ENCODE measurements around the gene GABBR2. TPM values are rescaled to one million over a fixed set of nuclear protein-coding genes. Genes with fewer than 3 reads are reported as not detected.

The GABBR2 gene
- total and polyA plus RNA-seq, 9 of the 15 experiments (the other 6 are each of a cell fraction or from before 2014, with no cell fraction given), result 0.15 to 1.9 (median 0.32) TPM

GRCh38 chr9:98570055-98570454 lies 138.7 kb downstream of the GABBR2 start:
- Histone ChIP-seq H3K4me3 (no peak overlapping the region), H3K27me3 (ENCODE audit: control insufficient read depth in 2 of 2, insufficient read depth in 2 of 2, low read length in 2 of 2) (no peaks in the 10 kb centered on the region), H3K9me3 (replicated peaks; ENCODE audit: control insufficient read depth, insufficient read depth, low read depth, low read length) (no peaks in the 10 kb centered on the region; the same call in 1 of the 2 replicates), H3K27ac (ENCODE audit: extremely low read depth, low read depth, low read length) (no peak overlapping the region), H3K79me2 (ENCODE audit: control insufficient read depth, insufficient read depth, low read length) (no peaks in the 10 kb centered on the region), H2AFZ (ENCODE audit: low read depth, low read length) (no peak overlapping the region; the same call in 1 of the 2 replicates), H3K36me3 (ENCODE audit: control insufficient read depth, insufficient read depth, low read length) (no peaks in the 10 kb centered on the region), H3K9me1 (ENCODE audit: control insufficient read depth, insufficient read depth, low read length) (no peaks in the 10 kb centered on the region), H3K9ac (ENCODE audit: insufficient read depth in 1 of 2, low read depth in 2 of 2, low read length in 2 of 2) (no peak overlapping the region), H3K4me2 (ENCODE audit: insufficient read depth, low read length) (no peak overlapping the region), H3K4me1 (replicated peaks in 1 of 2; ENCODE audit: control insufficient read depth in 2 of 2, insufficient read depth in 2 of 2, low read length in 2 of 2) (peaks cover 7% of the 10 kb centered on the region in 2 experiments), H4K20me1 (replicated peaks; ENCODE audit: control insufficient read depth, insufficient read depth, low read length) (no peaks in the 10 kb centered on the region)
- CTCF ChIA-PET (ENCODE audit: low intra/inter-chr PET ratio), result no interaction called here
- TF ChIP-seq PML (IDR thresholded peaks at IDR 0.05; ENCODE audit: low read length), result no peak
- TF ChIP-seq, protein P1, sequence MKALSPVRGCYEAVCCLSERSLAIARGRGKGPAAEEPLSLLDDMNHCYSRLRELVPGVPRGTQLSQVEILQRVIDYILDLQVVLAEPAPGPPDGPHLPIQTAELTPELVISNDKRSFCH (CRISPR knock-in tag; IDR thresholded peaks at IDR 0.05), result no peak
- TF ChIP-seq, protein P1 (tag; IDR thresholded peaks at IDR 0.05), result no peak
- TF ChIP-seq ZC3H11A (IDR thresholded peaks at IDR 0.05; ENCODE audit: low read depth, low read length), result no peak
- 71% methylated on average over 9 of the region's 9 CpGs for WGBS (ENCODE audit: insufficient coverage, low coverage, missing lambda C conversion rate)
- no TSS peak for BruUV-seq (replicated peaks)
- intact Hi-C loops (cut with micrococcal nuclease) (loop anchor here (10.0 kb wide), 1 partner anchor 255 kb away; no protein-coding TSS in a partner anchor), in situ Hi-C loops (cut with MboI) (no loop called here)
- DNase-seq (ENCODE audit: extremely low read depth in 1 of 4, low spot score in 3 of 4) (no peak), FAIRE-seq (no peak), ATAC-seq (no peak)
- POLR2A ChIA-PET, result interaction anchor here (0.7 to 1.0 kb wide), 2 partner anchors 23 to 25 kb away, joined by 3 to 4 read pairs; no protein-coding TSS in a partner anchor

GRCh38 chr9:98569491-98569890 lies 139.2 kb downstream of the GABBR2 start:
- ChIA-PET POLR2A (interaction anchor here (1.2 kb wide), 1 partner anchor 17 kb away, joined by 3 read pairs; no protein-coding TSS in a partner anchor), CTCF (ENCODE audit: low intra/inter-chr PET ratio) (no interaction called here)
- no peak for DNase-seq (ENCODE audit: extremely low read depth in 1 of 4, low spot score in 3 of 4)
- in situ Hi-C loops (cut with MboI) (no loop called here), intact Hi-C loops (cut with micrococcal nuclease) (no loop called here)
- no peaks in the 10 kb centered on the region for H3K79me2 ChIP-seq (ENCODE audit: control insufficient read depth, insufficient read depth, low read length)
- no peaks in the 10 kb centered on the region for H3K27me3 ChIP-seq (ENCODE audit: control insufficient read depth in 2 of 2, insufficient read depth in 2 of 2, low read length in 2 of 2)
- H3K4me2 ChIP-seq (ENCODE audit: insufficient read depth, low read length), result no peak overlapping the region
- no peak overlapping the region for H2AFZ ChIP-seq (ENCODE audit: low read depth, low read length)
- ATAC-seq, result no peak
- H3K9me1 ChIP-seq (ENCODE audit: control insufficient read depth, insufficient read depth, low read length), result no peaks in the 10 kb centered on the region
- peaks cover 1 to 7% of the 10 kb centered on the region in 2 experiments; a peak in 4 of 5 replicates for H3K4me1 ChIP-seq (replicated peaks in 1 of 2; ENCODE audit: control insufficient read depth in 2 of 2, insufficient read depth in 2 of 2, low read length in 2 of 2)
- no peaks in the 10 kb centered on the region for H3K36me3 ChIP-seq (ENCODE audit: control insufficient read depth, insufficient read depth, low read length)
- BruUV-seq (replicated peaks), result no TSS peak
- no peak for FAIRE-seq
- no peaks in the 10 kb centered on the region; the same call in 1 of the 2 replicates for H3K9me3 ChIP-seq (replicated peaks; ENCODE audit: control insufficient read depth, insufficient read depth, low read depth, low read length)
- 53% methylated on average over 4 of the region's 4 CpGs for WGBS (ENCODE audit: insufficient coverage, low coverage, missing lambda C conversion rate)
- no peaks in the 10 kb centered on the region for H4K20me1 ChIP-seq (replicated peaks; ENCODE audit: control insufficient read depth, insufficient read depth, low read length)
- no peak overlapping the region for H3K27ac ChIP-seq (ENCODE audit: extremely low read depth, low read depth, low read length)
- no peak overlapping the region for H3K9ac ChIP-seq (ENCODE audit: insufficient read depth in 1 of 2, low read depth in 2 of 2, low read length in 2 of 2)
- H3K4me3 ChIP-seq, result no peak overlapping the region
- TF ChIP-seq SNRNP70 (optimal IDR thresholded peaks at IDR 0.05; ENCODE audit: low read depth, low read length), result no peak
- no peak for TF ChIP-seq NEUROD1 (IDR thresholded peaks at IDR 0.05; ENCODE audit: borderline replicate concordance, low read depth, low read length, partially characterized antibody)
- TF ChIP-seq OTX1 (CRISPR knock-in tag; IDR thresholded peaks at IDR 0.05), result no peak
- no peak for TF ChIP-seq CCNT2 (IDR thresholded peaks at IDR 0.05; ENCODE audit: borderline replicate concordance, extremely low read depth, insufficient read length, low read depth, low read length)
- no peak for TF ChIP-seq LARP7 (IDR thresholded peaks at IDR 0.05)
- TF ChIP-seq ZNF124 (CRISPR knock-in tag; IDR thresholded peaks at IDR 0.05), result no peak
- TF ChIP-seq, protein P2, sequence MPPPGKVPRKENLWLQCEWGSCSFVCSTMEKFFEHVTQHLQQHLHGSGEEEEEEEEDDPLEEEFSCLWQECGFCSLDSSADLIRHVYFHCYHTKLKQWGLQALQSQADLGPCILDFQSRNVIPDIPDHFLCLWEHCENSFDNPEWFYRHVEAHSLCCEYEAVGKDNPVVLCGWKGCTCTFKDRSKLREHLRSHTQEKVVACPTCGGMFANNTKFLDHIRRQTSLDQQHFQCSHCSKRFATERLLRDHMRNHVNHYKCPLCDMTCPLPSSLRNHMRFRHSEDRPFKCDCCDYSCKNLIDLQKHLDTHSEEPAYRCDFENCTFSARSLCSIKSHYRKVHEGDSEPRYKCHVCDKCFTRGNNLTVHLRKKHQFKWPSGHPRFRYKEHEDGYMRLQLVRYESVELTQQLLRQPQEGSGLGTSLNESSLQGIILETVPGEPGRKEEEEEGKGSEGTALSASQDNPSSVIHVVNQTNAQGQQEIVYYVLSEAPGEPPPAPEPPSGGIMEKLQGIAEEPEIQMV (tag; conservative IDR thresholded peaks at IDR 0.05; ENCODE audit: low read depth), result no peak
- no peak for TF ChIP-seq ZNF699 (CRISPR knock-in tag; IDR thresholded peaks at IDR 0.05; ENCODE audit: insufficient replicate concordance)
- TF ChIP-seq TRIM28 (IDR thresholded peaks at IDR 0.05), result no peak
- TF ChIP-seq, protein P3, sequence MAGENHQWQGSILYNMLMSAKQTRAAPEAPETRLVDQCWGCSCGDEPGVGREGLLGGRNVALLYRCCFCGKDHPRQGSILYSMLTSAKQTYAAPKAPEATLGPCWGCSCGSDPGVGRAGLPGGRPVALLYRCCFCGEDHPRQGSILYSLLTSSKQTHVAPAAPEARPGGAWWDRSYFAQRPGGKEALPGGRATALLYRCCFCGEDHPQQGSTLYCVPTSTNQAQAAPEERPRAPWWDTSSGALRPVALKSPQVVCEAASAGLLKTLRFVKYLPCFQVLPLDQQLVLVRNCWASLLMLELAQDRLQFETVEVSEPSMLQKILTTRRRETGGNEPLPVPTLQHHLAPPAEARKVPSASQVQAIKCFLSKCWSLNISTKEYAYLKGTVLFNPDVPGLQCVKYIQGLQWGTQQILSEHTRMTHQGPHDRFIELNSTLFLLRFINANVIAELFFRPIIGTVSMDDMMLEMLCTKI (IDR thresholded peaks at IDR 0.05; ENCODE audit: partially characterized antibody), result no peak

Measured in K562 (cell line).